ENCODE measurements around the gene WDR35. TPM values are rescaled to one million over a fixed set of nuclear protein-coding genes. Genes with fewer than 3 reads are reported as not detected.

WDR35 gene
- total and polyA plus RNA-seq, 10 of the 15 experiments (the other 5 are each of a cell fraction or from before 2014, with no cell fraction given) = 3.0 to 9.3 (median 6.3) TPM

DNA sequence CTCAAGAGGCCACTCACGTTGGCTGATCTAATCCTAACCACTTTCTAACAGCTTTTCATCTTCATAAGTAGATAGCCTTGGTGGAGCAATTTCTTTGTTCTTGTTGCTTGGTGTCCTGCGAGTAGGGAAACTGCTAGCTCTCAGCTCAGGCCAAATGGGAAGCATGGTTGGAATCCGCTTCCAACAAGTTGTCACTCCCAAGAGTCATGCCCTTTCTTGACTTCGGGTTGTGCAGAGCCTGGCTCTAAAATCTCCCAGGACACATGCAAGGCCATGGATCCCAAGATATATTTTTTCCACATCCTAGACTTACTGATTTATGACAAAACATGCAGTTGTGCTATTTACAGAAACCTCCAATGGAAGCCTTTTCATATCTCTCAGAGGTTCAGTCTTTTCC is 29.8 kb upstream of the WDR35 start (continued):
- TF ChIP-seq, protein P1, sequence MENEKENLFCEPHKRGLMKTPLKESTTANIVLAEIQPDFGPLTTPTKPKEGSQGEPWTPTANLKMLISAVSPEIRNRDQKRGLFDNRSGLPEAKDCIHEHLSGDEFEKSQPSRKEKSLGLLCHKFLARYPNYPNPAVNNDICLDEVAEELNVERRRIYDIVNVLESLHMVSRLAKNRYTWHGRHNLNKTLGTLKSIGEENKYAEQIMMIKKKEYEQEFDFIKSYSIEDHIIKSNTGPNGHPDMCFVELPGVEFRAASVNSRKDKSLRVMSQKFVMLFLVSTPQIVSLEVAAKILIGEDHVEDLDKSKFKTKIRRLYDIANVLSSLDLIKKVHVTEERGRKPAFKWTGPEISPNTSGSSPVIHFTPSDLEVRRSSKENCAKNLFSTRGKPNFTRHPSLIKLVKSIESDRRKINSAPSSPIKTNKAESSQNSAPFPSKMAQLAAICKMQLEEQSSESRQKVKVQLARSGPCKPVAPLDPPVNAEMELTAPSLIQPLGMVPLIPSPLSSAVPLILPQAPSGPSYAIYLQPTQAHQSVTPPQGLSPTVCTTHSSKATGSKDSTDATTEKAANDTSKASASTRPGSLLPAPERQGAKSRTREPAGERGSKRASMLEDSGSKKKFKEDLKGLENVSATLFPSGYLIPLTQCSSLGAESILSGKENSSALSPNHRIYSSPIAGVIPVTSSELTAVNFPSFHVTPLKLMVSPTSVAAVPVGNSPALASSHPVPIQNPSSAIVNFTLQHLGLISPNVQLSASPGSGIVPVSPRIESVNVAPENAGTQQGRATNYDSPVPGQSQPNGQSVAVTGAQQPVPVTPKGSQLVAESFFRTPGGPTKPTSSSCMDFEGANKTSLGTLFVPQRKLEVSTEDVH (IDR thresholded peaks at IDR 0.05; ENCODE audit: low read depth, partially characterized antibody) = no peak
- TF ChIP-seq MAX (IDR thresholded peaks at IDR 0.05; ENCODE audit: low read depth, low read length) = no peak

DNA sequence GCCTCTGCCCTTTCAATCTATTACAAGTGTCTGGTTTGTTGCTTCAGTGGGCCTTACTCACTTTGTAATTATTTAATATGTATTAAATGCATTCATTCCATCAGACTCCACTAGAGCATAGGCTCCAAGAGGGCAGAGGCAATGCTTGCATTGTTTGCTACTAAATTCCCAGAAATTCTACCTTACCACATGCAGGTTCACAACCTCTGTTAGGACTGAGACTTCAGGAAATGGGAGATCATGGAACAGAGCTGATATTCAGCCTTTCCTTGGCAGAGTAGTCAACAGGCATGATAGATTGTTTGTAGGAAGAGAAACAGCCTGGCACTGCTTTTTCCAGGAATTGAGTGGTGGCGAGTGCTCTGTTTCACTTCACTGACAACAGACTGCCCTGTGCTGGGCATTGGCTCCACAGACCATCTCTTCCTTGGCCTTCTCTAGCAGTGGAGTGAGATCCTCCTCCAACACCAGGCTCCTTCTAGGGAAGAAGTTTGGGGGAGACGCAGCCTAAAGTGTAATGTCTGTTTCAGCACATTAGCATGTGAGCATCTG is 28.8 kb upstream of the WDR35 start:
- H3K9me3 ChIP-seq (replicated peaks; ENCODE audit: control insufficient read depth, insufficient read depth, low read length) = no peaks in the 10 kb centered on the region; the same call in 2 of the 3 replicates
- no peaks in the 10 kb centered on the region for H4K20me1 ChIP-seq (ENCODE audit: control insufficient read depth, insufficient read depth)
- ChIA-PET SMC1A (ENCODE audit: uncharacterized antibody, unreplicated experiment) (no interaction called here), POLR2A (no interaction called here), CTCF (no interaction called here), RAD21 (ENCODE audit: unreplicated experiment) (no interaction called here)
- FAIRE-seq (no peak), DNase-seq (ENCODE audit: low read depth, low spot score) (no peak), ATAC-seq (no peak)
- intact Hi-C loops (cut with micrococcal nuclease; ENCODE audit: unreplicated experiment) = no loop called here
- H3K4me2 ChIP-seq (ENCODE audit: control insufficient read depth, insufficient read depth) = no peak overlapping the region
- H3K79me2 ChIP-seq (ENCODE audit: control insufficient read depth, insufficient read depth, low read length) = no peaks in the 10 kb centered on the region
- H2AFZ ChIP-seq (ENCODE audit: control insufficient read depth, low read depth, low read length) = no peak overlapping the region
- BruUV-seq (replicated peaks) = no TSS peak
- H3K27ac ChIP-seq (ENCODE audit: control insufficient read depth, insufficient read depth) = no peak overlapping the region
- peaks cover 0 to 3% of the 10 kb centered on the region in 2 experiments; a peak in 1 of 4 replicates for H3K27me3 ChIP-seq (replicated peaks in 1 of 2; ENCODE audit: control insufficient read depth in 2 of 2, insufficient read depth in 2 of 2, low read length in 1 of 2)
- in situ Hi-C loops (cut with MboI) = loop anchor here (10.0 kb wide), 1 partner anchor 76 kb away; no protein-coding TSS in a partner anchor
- no peak overlapping the region for H3K4me3 ChIP-seq
- H3K36me3 ChIP-seq (ENCODE audit: control insufficient read depth in 2 of 2, insufficient read depth in 2 of 2, low read length in 1 of 2) = no peaks in the 10 kb centered on the region
- no peaks in the 10 kb centered on the region for H3K4me1 ChIP-seq (ENCODE audit: control insufficient read depth, insufficient read depth, low read length)
- no peak for TF ChIP-seq PAX8 (IDR thresholded peaks at IDR 0.05)
- no peak for TF ChIP-seq RB1 (IDR thresholded peaks at IDR 0.05; ENCODE audit: borderline replicate concordance)
- TF ChIP-seq RFX5 (IDR thresholded peaks at IDR 0.05; ENCODE audit: low read depth, low read length) = no peak
- TF ChIP-seq CREM (IDR thresholded peaks at IDR 0.05; ENCODE audit: low read depth) = no peak
- TF ChIP-seq NFIC (IDR thresholded peaks at IDR 0.05; ENCODE audit: low read depth, low read length) = no peak
- no peak for TF ChIP-seq MTA2 (IDR thresholded peaks at IDR 0.05; ENCODE audit: low read depth)
- TF ChIP-seq DPF2 (IDR thresholded peaks at IDR 0.05) = no peak
- TF ChIP-seq POLR2A (IDR thresholded peaks at IDR 0.05; ENCODE audit: low read depth, low read length) = no peak
- TF ChIP-seq ZNF217 (IDR thresholded peaks at IDR 0.05) = no peak
- no peak overlapping the region for H3K9ac ChIP-seq (ENCODE audit: control insufficient read depth, insufficient read depth, low read length)
- 97% methylated on average over 2 of the region's 2 CpGs for WGBS (ENCODE audit: insufficient coverage, insufficient replicate concordance, low lambda C conversion rate, missing lambda C conversion rate)

All from GM12878 (cell line).